ENCODE results near the gene ANKS1A. TPM values are rescaled to one million over a fixed set of nuclear protein-coding genes. Genes with fewer than 3 reads are reported as not detected.
A peak's percentile ranks its signal among the peaks of the same experiment; 100 is the strongest.

Gene ANKS1A
- total RNA-seq, 3 donors from 2014 or later: 30.0 to 62.4 (median 33.3) TPM

GRCh38 chr6:35019171-35019570, 130.1 kb downstream of the ANKS1A start:
- ATAC-seq: no peak
- intact Hi-C loops (cut with DNase I, micrococcal nuclease): no loop called here
- Histone ChIP-seq H3K4me3 (no peak overlapping the region), H3K36me3 (ENCODE audit: low read depth) (no peaks in the 10 kb centered on the region), H3K4me1 (ENCODE audit: low read depth) (peaks cover 2% of the 10 kb centered on the region), H3K9me3 (no peaks in the 10 kb centered on the region)
- no peak for TF ChIP-seq CTCF (IDR thresholded peaks at IDR 0.05)
- no peak for DNase-seq

DNA sequence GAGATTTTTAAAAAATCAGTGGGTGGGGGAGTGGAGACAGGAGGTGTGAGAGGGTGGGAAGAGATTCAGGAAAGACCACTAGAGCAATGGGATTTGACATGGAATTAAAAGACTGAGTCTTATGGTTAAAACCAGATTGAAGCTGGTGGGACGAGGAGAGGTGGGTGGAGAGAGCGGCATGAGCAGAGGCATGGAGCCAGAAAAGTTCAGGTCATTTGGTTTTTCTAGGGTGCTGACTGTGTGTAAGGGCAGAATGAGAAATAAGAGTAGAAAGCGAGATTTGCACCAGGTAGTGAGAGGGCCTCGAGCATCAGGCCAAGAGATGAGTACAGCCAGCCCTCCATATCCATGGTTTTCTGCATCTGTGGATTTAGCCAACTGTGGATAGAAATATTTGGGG, 130.8 kb downstream of the ANKS1A start:
- ATAC-seq: no peak
- intact Hi-C loops (cut with DNase I, micrococcal nuclease): no loop called here
- DNase-seq: no peak
- peaks cover 8% of the 10 kb centered on the region for H3K4me1 ChIP-seq (ENCODE audit: low read depth)
- H3K9me3 ChIP-seq: no peaks in the 10 kb centered on the region
- H3K4me3 ChIP-seq: no peak overlapping the region
- TF ChIP-seq CTCF (IDR thresholded peaks at IDR 0.05): no peak
- no peaks in the 10 kb centered on the region for H3K36me3 ChIP-seq (ENCODE audit: low read depth)

GRCh38 chr6:35021004-35021403, 131.9 kb downstream of the ANKS1A start:
- DNase-seq (no peak), ATAC-seq (no peak)
- no peak for TF ChIP-seq CTCF (IDR thresholded peaks at IDR 0.05)
- H3K36me3 ChIP-seq (ENCODE audit: low read depth): no peaks in the 10 kb centered on the region
- peaks cover 20% of the 10 kb centered on the region for H3K4me1 ChIP-seq (ENCODE audit: low read depth)
- no peaks in the 10 kb centered on the region for H3K9me3 ChIP-seq
- no peak overlapping the region for H3K4me3 ChIP-seq
- intact Hi-C loops (cut with DNase I, micrococcal nuclease): no loop called here

DNA sequence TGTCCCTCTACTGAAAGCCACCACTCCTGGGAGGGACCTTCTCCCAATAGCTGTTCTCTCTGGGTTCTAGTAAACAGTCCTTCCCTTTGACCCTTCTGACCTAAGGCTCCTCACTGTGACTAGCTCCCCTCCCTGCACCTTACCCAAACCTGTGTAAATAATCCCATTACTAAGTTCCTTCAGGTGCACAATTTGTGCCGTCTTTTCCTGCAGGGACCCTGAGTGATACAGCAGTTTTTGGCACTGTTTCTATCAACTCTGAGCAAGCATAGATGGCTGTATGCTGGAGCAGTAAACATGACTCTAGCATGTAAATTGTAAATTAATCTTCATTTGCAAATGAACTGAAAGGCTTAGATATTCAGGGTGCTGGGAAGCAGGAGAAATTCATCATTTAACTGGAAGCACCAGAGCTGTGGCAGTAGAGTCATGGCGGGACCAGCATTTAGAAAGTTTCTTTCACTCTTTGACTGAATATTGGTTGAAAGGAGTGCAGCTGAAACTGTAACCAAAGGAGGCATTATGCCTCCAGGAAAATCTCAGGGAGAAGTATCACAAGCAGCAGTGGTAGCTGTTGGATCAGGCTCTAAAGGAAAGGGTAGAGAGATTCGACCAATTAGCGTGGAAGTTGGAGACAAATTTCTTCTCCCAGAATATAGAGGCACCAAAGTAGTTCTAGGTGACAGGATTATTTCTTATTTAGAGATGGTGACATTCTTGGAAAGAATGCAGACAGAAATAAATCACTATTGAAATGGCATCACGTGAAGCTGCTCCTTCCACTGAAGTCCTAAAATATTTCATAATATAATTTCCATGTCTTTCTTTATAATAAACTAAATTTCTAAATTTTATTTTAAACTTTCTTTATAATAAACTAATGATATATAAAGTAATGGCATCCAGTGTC, 134.3 kb downstream of the ANKS1A start:
- intact Hi-C loops (cut with DNase I, micrococcal nuclease): no loop called here
- no peaks in the 10 kb centered on the region for H3K36me3 ChIP-seq (ENCODE audit: low read depth)
- no peaks in the 10 kb centered on the region for H3K9me3 ChIP-seq
- no peak for TF ChIP-seq CTCF (IDR thresholded peaks at IDR 0.05)
- ATAC-seq: no peak
- DNase-seq: no peak
- H3K4me1 ChIP-seq (ENCODE audit: low read depth): peaks cover 25% of the 10 kb centered on the region
- no peak overlapping the region for H3K4me3 ChIP-seq

GRCh38 chr6:35024551-35025054, 135.5 kb downstream of the ANKS1A start:
- peaks cover 25% of the 10 kb centered on the region for H3K4me1 ChIP-seq (ENCODE audit: low read depth)

More at GRCh38 chr6:35024551-35025054, 135.5 kb downstream of the ANKS1A start:
- Histone ChIP-seq H3K4me3 (no peak overlapping the region), H3K36me3 (ENCODE audit: low read depth) (no peaks in the 10 kb centered on the region), H3K9me3 (no peaks in the 10 kb centered on the region)
- peak; percentile 86 for ATAC-seq
- intact Hi-C loops (cut with DNase I, micrococcal nuclease): no loop called here
- peak; percentile 57 to 75 (median 66) for DNase-seq
- no peak for TF ChIP-seq CTCF (IDR thresholded peaks at IDR 0.05)

All from mucosa of descending colon (tissue), 3 donors.